Measurements from ENCODE around the gene MARCHF2.
"Not testable (repeated sequence)": the region's sequence is repeated elsewhere in the genome, so short reads cannot be mapped to it uniquely, and the experiment has no call there.

The MARCHF2 gene

GRCh38 chr19:8438236-8438635 is 25.1 kb downstream of the MARCHF2 start:
- no peak for TF ChIP-seq CTCF (IDR thresholded peaks at IDR 0.05; ENCODE audit: low read depth, low read length, missing control alignments)
- in situ Hi-C loops (cut with HindIII; ENCODE audit: low sequenced_read_pairs): no loop called here
- DNase-seq (ENCODE audit: low read depth): no peak
- no peak overlapping the region for H3K4me3 ChIP-seq (ENCODE audit: low read depth, low read length)

GRCh38 chr19:8441725-8442544 is 28.8 kb downstream of the MARCHF2 start:
- TF ChIP-seq CTCF (IDR thresholded peaks at IDR 0.05; ENCODE audit: low read depth, low read length, missing control alignments): no peak
- H3K4me3 ChIP-seq (ENCODE audit: low read depth, low read length): no peak overlapping the region
- in situ Hi-C loops (cut with HindIII; ENCODE audit: low sequenced_read_pairs): no loop called here
- no peak for DNase-seq (ENCODE audit: low read depth)

GRCh38 chr19:8444140-8444676 is 31.1 kb downstream of the MARCHF2 start:
- in situ Hi-C loops (cut with HindIII; ENCODE audit: low sequenced_read_pairs); DNase-seq (ENCODE audit: low read depth): not testable (repeated sequence)
- peak overlapping the region; percentile 92 for H3K4me3 ChIP-seq (ENCODE audit: low read depth, low read length)

GRCh38 chr19:8444677-8445487 is 31.8 kb downstream of the MARCHF2 start, which contains the start of gene HNRNPM:
TSS of gene HNRNPM (plus strand) at chr19:8444975. CDS start at chr19:8444999, 24 bp downstream.
- DNase-seq (ENCODE audit: low read depth): peak; percentile 91
- H3K4me3 ChIP-seq (ENCODE audit: low read depth, low read length): peak within 1 kb of the TSS; percentile 92
- no peak for TF ChIP-seq CTCF (IDR thresholded peaks at IDR 0.05; ENCODE audit: low read depth, low read length, missing control alignments)
- in situ Hi-C loops (cut with HindIII; ENCODE audit: low sequenced_read_pairs): loop anchor here (5.0 kb wide), 1 partner anchor 73 kb away; no protein-coding TSS in a partner anchor

GRCh38 chr19:8445488-8446001 is 32.4 kb downstream of the MARCHF2 start:
- peak overlapping the region; percentile 92 for H3K4me3 ChIP-seq (ENCODE audit: low read depth, low read length)
- no peak for DNase-seq (ENCODE audit: low read depth)
- in situ Hi-C loops (cut with HindIII; ENCODE audit: low sequenced_read_pairs): loop anchor here (5.0 kb wide), 1 partner anchor 73 kb away; no protein-coding TSS in a partner anchor
- TF ChIP-seq CTCF (IDR thresholded peaks at IDR 0.05; ENCODE audit: low read depth, low read length, missing control alignments): no peak

GRCh38 chr19:8446061-8446709 is 33.1 kb downstream of the MARCHF2 start:
- TF ChIP-seq CTCF (IDR thresholded peaks at IDR 0.05; ENCODE audit: low read depth, low read length, missing control alignments): no peak
- no peak for DNase-seq (ENCODE audit: low read depth)
- in situ Hi-C loops (cut with HindIII; ENCODE audit: low sequenced_read_pairs): loop anchor here (5.0 kb wide), 1 partner anchor 74 kb away; no protein-coding TSS in a partner anchor
- peak overlapping the region; percentile 92 for H3K4me3 ChIP-seq (ENCODE audit: low read depth, low read length)
